ENCODE results near the gene MED13L.
A peak's percentile ranks its signal among the peaks of the same experiment; 100 is the strongest.

MED13L gene

GRCh38 chr12:116078396-116078795, 199.1 kb downstream of the MED13L start:
- no peak for TF ChIP-seq CTCF (conservative IDR thresholded peaks at IDR 0.05; ENCODE audit: low read depth, low read length)
- no peak for DNase-seq (ENCODE audit: low read depth)
- H3K4me3 ChIP-seq (ENCODE audit: low read depth, low read length), result no peak overlapping the region

GRCh38 chr12:116077431-116077830, 200.1 kb downstream of the MED13L start:
- no peak overlapping the region for H3K4me3 ChIP-seq (ENCODE audit: low read depth, low read length)
- no peak for TF ChIP-seq CTCF (conservative IDR thresholded peaks at IDR 0.05; ENCODE audit: low read depth, low read length)
- DNase-seq (ENCODE audit: low read depth), result no peak

GRCh38 chr12:116076399-116076798, 201.1 kb downstream of the MED13L start:
- H3K4me3 ChIP-seq (ENCODE audit: low read depth, low read length), result no peak overlapping the region
- TF ChIP-seq CTCF (conservative IDR thresholded peaks at IDR 0.05; ENCODE audit: low read depth, low read length), result no peak
- peak; percentile 46 for DNase-seq (ENCODE audit: low read depth)

GRCh38 chr12:116074686-116075085, 202.8 kb downstream of the MED13L start:
- DNase-seq (ENCODE audit: low read depth), result no peak
- TF ChIP-seq CTCF (conservative IDR thresholded peaks at IDR 0.05; ENCODE audit: low read depth, low read length), result no peak
- H3K4me3 ChIP-seq (ENCODE audit: low read depth, low read length), result no peak overlapping the region

GRCh38 chr12:116071555-116072230, 205.8 kb downstream of the MED13L start:
- TF ChIP-seq CTCF (conservative IDR thresholded peaks at IDR 0.05; ENCODE audit: low read depth, low read length), result no peak
- DNase-seq (ENCODE audit: low read depth), result no peak
- H3K4me3 ChIP-seq (ENCODE audit: low read depth, low read length), result no peak overlapping the region

- no peak for TF ChIP-seq CTCF (conservative IDR thresholded peaks at IDR 0.05; ENCODE audit: low read depth, low read length)
- no peak overlapping the region for H3K4me3 ChIP-seq (ENCODE audit: low read depth, low read length)
- DNase-seq (ENCODE audit: low read depth), result no peak
Observed at GRCh38 chr12:116070444-116070843, 207.0 kb downstream of the MED13L start.

- TF ChIP-seq CTCF (conservative IDR thresholded peaks at IDR 0.05; ENCODE audit: low read depth, low read length), result no peak
- no peak overlapping the region for H3K4me3 ChIP-seq (ENCODE audit: low read depth, low read length)
- DNase-seq (ENCODE audit: low read depth), result no peak
Observed at GRCh38 chr12:116069943-116070342, 207.6 kb downstream of the MED13L start.

Measured in choroid plexus epithelial cell (primary cell).